GM18505 (cell line): Measurements from ENCODE around the gene COTL1.
"Not testable (repeated sequence)": the region's sequence is repeated elsewhere in the genome, so short reads cannot be mapped to it uniquely, and the experiment has no call there.

Experiments
- ATAC-seq: cut with Tn5 transposase; IDR thresholded peaks from one replicate; pipeline ENCODE4 v1.9.1; 2021; ENCODE audit not compliant: unreplicated experiment
- POLR2A ChIP-seq: IDR thresholded peaks from 4 replicates; pipeline ENCODE4 v1.6.1; 2011; ENCODE audit warnings: borderline replicate concordance; ENCODE audit not compliant: insufficient read depth, insufficient read length; ENCODE audit errors: extremely low read depth

Gene COTL1

GRCh38 chr16:84560269-84560668 lies 57.6 kb downstream of the COTL1 start:
- ATAC-seq = no peak
- no peak for TF ChIP-seq POLR2A

- no peak for ATAC-seq
- TF ChIP-seq POLR2A = no peak
Observed at GRCh38 chr16:84559311-84559932, 58.5 kb downstream of the COTL1 start.

GRCh38 chr16:84558850-84559249 lies 59.0 kb downstream of the COTL1 start:
- not testable (repeated sequence) for ATAC-seq

- no peak for ATAC-seq
Observed at GRCh38 chr16:84557504-84557903, 60.4 kb downstream of the COTL1 start.

GRCh38 chr16:84557059-84557458 lies 60.8 kb downstream of the COTL1 start:
- ATAC-seq = no peak
- TF ChIP-seq POLR2A = no peak

More at GRCh38 chr16:84557504-84557903, 60.4 kb downstream of the COTL1 start:
- no peak for TF ChIP-seq POLR2A

GRCh38 chr16:84555418-84556196 lies 62.3 kb downstream of the COTL1 start:
- ATAC-seq = no peak
- no peak for TF ChIP-seq POLR2A

- ATAC-seq = no peak
- no peak for TF ChIP-seq POLR2A
Observed at GRCh38 chr16:84554627-84555328, 63.1 kb downstream of the COTL1 start.

- no peak for ATAC-seq
- TF ChIP-seq POLR2A = no peak
Observed at GRCh38 chr16:84553873-84554399, 63.9 kb downstream of the COTL1 start.

GRCh38 chr16:84552135-84552534 lies 65.7 kb downstream of the COTL1 start:
- no peak for TF ChIP-seq POLR2A
- no peak for ATAC-seq

GRCh38 chr16:84550096-84550495 lies 67.8 kb downstream of the COTL1 start:
- no peak for ATAC-seq
- TF ChIP-seq POLR2A = no peak

GRCh38 chr16:84548971-84549844 lies 68.7 kb downstream of the COTL1 start:
- TF ChIP-seq POLR2A = no peak
- ATAC-seq = no peak

GRCh38 chr16:84548508-84548907 lies 69.4 kb downstream of the COTL1 start:
- no peak for TF ChIP-seq POLR2A
- no peak for ATAC-seq
